NB4 (cell line): ENCODE data around the gene CAMTA1.

Experiments used
- POLR2A ChIP-seq: IDR thresholded peaks from 2 replicates; pipeline ENCODE4 v1.6.1; 2011; ENCODE audit warnings: mild to moderate bottlenecking; ENCODE audit not compliant: insufficient read length; ENCODE audit errors: extremely low read depth
- TF ChIP-seq, protein P1 (sequence below): IDR thresholded peaks from one replicate; pipeline ENCODE4 v1.5.1; 2012; ENCODE audit warnings: low read depth, low read length

DNA sequence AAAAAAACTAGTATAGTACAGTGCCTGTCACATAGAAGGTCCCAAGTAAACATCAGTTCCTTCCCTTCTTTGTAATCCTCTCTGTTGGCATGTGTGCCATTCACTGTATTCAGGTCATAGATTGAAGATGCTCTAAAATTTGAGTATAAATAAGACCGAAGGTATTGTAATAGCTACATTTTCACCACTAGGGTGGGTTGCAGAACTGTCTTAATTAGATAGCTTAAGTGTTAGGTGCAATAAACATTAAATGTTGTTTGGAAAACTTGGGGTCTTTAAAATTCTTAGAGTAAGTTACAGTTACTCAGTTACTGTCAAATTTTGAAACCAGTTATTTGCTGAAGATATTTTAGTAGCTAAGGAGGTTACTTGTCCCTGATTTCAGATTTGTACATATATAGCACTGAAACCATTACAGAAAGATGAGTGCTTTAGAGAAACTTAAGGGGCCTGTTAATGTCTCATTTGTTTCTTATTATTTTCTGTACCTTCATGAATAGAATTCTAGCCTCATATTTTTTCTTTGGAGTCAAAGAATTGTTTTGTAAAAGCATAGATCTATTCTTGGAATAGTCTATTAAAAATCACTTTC, 1023.1 kb downstream of the CAMTA1 start:
- no peak for TF ChIP-seq POLR2A
- TF ChIP-seq, protein P1, sequence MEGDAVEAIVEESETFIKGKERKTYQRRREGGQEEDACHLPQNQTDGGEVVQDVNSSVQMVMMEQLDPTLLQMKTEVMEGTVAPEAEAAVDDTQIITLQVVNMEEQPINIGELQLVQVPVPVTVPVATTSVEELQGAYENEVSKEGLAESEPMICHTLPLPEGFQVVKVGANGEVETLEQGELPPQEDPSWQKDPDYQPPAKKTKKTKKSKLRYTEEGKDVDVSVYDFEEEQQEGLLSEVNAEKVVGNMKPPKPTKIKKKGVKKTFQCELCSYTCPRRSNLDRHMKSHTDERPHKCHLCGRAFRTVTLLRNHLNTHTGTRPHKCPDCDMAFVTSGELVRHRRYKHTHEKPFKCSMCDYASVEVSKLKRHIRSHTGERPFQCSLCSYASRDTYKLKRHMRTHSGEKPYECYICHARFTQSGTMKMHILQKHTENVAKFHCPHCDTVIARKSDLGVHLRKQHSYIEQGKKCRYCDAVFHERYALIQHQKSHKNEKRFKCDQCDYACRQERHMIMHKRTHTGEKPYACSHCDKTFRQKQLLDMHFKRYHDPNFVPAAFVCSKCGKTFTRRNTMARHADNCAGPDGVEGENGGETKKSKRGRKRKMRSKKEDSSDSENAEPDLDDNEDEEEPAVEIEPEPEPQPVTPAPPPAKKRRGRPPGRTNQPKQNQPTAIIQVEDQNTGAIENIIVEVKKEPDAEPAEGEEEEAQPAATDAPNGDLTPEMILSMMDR = no peak
